GM12878 (cell line): ENCODE measurements around the gene CBLB. TPM values are rescaled to one million over a fixed set of nuclear protein-coding genes. Genes with fewer than 3 reads are reported as not detected.

Experiments
- ATAC-seq: fragments of 200-7000 bp; cut with Tn5 transposase; 3 replicates; pipeline ENCODE4 v1.9.1; 2020; ENCODE audit warnings: mild to moderate bottlenecking, moderate library complexity
- BruUV-seq: library from RNA; stranded (reverse); fragments of 400-500 nt; replicated peaks from 2 replicates; lab custom pipeline; 2021; lab: Mats Ljungman, UMichigan
- CTCF ChIA-PET: fragments of 300-600 bp; sonication (Branson Sonifier 250); formaldehyde crosslinking; extraction: SDS; loops from one replicate; lab custom pipeline; 2021; ENCODE audit warnings: inconsistent platforms; lab: Yijun Ruan, JAX
- POLR2A ChIA-PET: fragments of 350-600 bp; formaldehyde crosslinking; extraction: SDS; loops from one replicate; lab custom pipeline; 2021; ENCODE audit warnings: inconsistent platforms; lab: Charles Lee
- RAD21 ChIA-PET: fragments of 300-600 bp; sonication (Branson Sonifier 250); formaldehyde crosslinking; loops from one replicate; lab custom pipeline; 2023; ENCODE audit warnings: antibody characterized with exemption; ENCODE audit not compliant: unreplicated experiment; lab: Charles Lee
- SMC1A ChIA-PET: fragments of 300-600 bp; sonication (Branson Sonifier 250); formaldehyde crosslinking; loops from one replicate; lab custom pipeline; 2023; ENCODE audit not compliant: unreplicated experiment, uncharacterized antibody; lab: Charles Lee
- DNase-seq: peaks from one replicate; pipeline ENCODE4 v3.0.0-alpha.2; 2011; ENCODE audit warnings: low read depth, low spot score
- FAIRE-seq: peaks from 3 replicates; lab custom pipeline; 2011; peaks lifted over from hg19 to GRCh38; lab: Jason Lieb, UNC
- H2AFZ ChIP-seq: 2 replicates; pipeline ENCODE4 v1.6.0; 2011; ENCODE audit warnings: low read depth, low read length, control low read depth; ENCODE audit not compliant: control insufficient read depth
- H3K27ac ChIP-seq: 2 replicates; pipeline ENCODE4 v1.5.1; 2011; ENCODE audit warnings: control low read depth; ENCODE audit not compliant: control insufficient read depth, insufficient read depth
- H3K27me3 ChIP-seq, 2 experiments: replicated peaks in 1 of 2; 2 replicates each; pipeline versions ENCODE4 v1.6.0 to v1.6.1; 2011; ENCODE audit warnings: low read length in 1 of 2; ENCODE audit not compliant: control insufficient read depth in 2 of 2, insufficient read depth in 2 of 2
- H3K36me3 ChIP-seq, 2 experiments: 2 replicates each; pipeline ENCODE4 v1.5.1; 2011; ENCODE audit warnings: low read length in 1 of 2; ENCODE audit not compliant: control insufficient read depth in 2 of 2, insufficient read depth in 2 of 2
- H3K4me1 ChIP-seq: 2 replicates; pipeline ENCODE4 v1.6.1; 2011; ENCODE audit warnings: mild to moderate bottlenecking, low read length, moderate library complexity, mixed read lengths; ENCODE audit not compliant: control insufficient read depth, insufficient read depth
- H3K4me2 ChIP-seq: 2 replicates; pipeline ENCODE4 v1.6.0; 2011; ENCODE audit warnings: control low read depth; ENCODE audit not compliant: control insufficient read depth, insufficient read depth
- H3K4me3 ChIP-seq: fragments of 200-600 bp; sonication (generic); 2 replicates; pipeline ENCODE4 v1.5.1; 2016
- H3K79me2 ChIP-seq: 2 replicates; pipeline ENCODE4 v1.6.0; 2011; ENCODE audit warnings: low read length; ENCODE audit not compliant: control insufficient read depth, insufficient read depth
- H3K9ac ChIP-seq: 2 replicates; pipeline ENCODE4 v1.8.0; 2011; ENCODE audit warnings: low read length, control low read depth, mixed read lengths; ENCODE audit not compliant: control insufficient read depth, insufficient read depth
- H3K9me3 ChIP-seq: replicated peaks from 3 replicates; pipeline ENCODE4 v1.5.1; 2011; ENCODE audit warnings: mild to moderate bottlenecking, low read length; ENCODE audit not compliant: control insufficient read depth, insufficient read depth
- H4K20me1 ChIP-seq: 2 replicates; pipeline ENCODE4 v1.6.0; 2011; ENCODE audit not compliant: control insufficient read depth, insufficient read depth
- CBFB ChIP-seq: IDR thresholded peaks from 2 replicates; pipeline ENCODE4 v1.6.1; 2016; ENCODE audit warnings: antibody characterized with exemption, low read depth
- CEBPZ ChIP-seq: fragments of 150-350 bp; IDR thresholded peaks from 2 replicates; pipeline ENCODE4 v1.6.1; 2016; ENCODE audit warnings: low read depth, low read length
- EZH2 ChIP-seq: IDR thresholded peaks from 2 replicates; pipeline ENCODE4 v1.6.1; 2012; ENCODE audit warnings: low read depth, mild to moderate bottlenecking, control low read depth, inconsistent platforms, low read length, borderline replicate concordance; ENCODE audit not compliant: control insufficient read depth
- GABPA ChIP-seq: IDR thresholded peaks from 2 replicates; pipeline ENCODE4 v1.6.1; 2014; ENCODE audit warnings: antibody characterized with exemption, low read depth, mild to moderate bottlenecking, inconsistent platforms
- MTA3 ChIP-seq: IDR thresholded peaks from 2 replicates; pipeline ENCODE4 v1.6.1; 2012; ENCODE audit warnings: low read length, inconsistent platforms, borderline replicate concordance
- NFXL1 ChIP-seq: fragments of 450-650 bp; IDR thresholded peaks from 2 replicates; pipeline ENCODE4 v1.6.1; 2017; ENCODE audit warnings: antibody characterized with exemption, mild to moderate bottlenecking, borderline replicate concordance
- RUNX3 ChIP-seq: IDR thresholded peaks from 2 replicates; pipeline ENCODE4 v1.6.1; 2012; ENCODE audit warnings: low read length, inconsistent platforms
- SPI1 ChIP-seq: IDR thresholded peaks from 2 replicates; pipeline ENCODE4 v1.6.1; 2011; ENCODE audit warnings: low read depth, mild to moderate bottlenecking, low read length, moderate library complexity, borderline replicate concordance; ENCODE audit not compliant: insufficient read depth
- ZSCAN29 ChIP-seq: fragments of 450-650 bp; IDR thresholded peaks from 2 replicates; pipeline ENCODE4 v1.6.1; 2017; ENCODE audit warnings: mild to moderate bottlenecking, moderate library complexity
- WGBS: methylation state at CpG from one replicate; pipeline ENCODE4 v1.1.6; 2016; ENCODE audit warnings: low lambda C conversion rate; ENCODE audit not compliant: insufficient replicate concordance, insufficient coverage; ENCODE audit errors: missing lambda C conversion rate; 5-methylcytosine and 5-hydroxymethylcytosine counted together
- in situ Hi-C: fragments of 300-500 bp; cut with MboI; formaldehyde crosslinking; loops from 9 replicates; pipeline ENCODE4 v1.14.3; 2018; ENCODE audit warnings: mixed read lengths
- intact Hi-C: fragments of 100-400 bp; cut with micrococcal nuclease; formaldehyde crosslinking; loops from one replicate; pipeline ENCODE4 v1.14.2; 2022; ENCODE audit not compliant: unreplicated experiment
- polyA plus RNA-seq, 11 experiments: library from polyadenylated mRNA; depleted of rRNA in 4 of 11; unstranded in 6 of 11; stranded (reverse) in 5 of 11; fragments of >200 nt; fragmentation: Nextera tagmentation in 4 of 11; fragmentation: Illumina TruSeq in 1 of 11; extraction: Ambion mirVana in 4 of 11; extraction: Trizol in 1 of 11; gene quantifications; 1 replicate in 1 of 11; 2 replicates in 10 of 11; pipeline versions ENCODE4 v1.2.1 to v1.2.3, GENCODE V29; 2011 to 2016; ENCODE audit warnings: inconsistent platforms in 2 of 11, missing spikeins in 2 of 11, low read depth in 1 of 11
- total RNA-seq, 4 experiments: library from RNA; depleted of rRNA in 3 of 4; stranded (reverse); fragments of >200 nt in 3 of 4; fragmentation: Illumina TruSeq in 1 of 4; extraction: Trizol in 1 of 4; gene quantifications; 2 replicates each; pipeline versions ENCODE4 v1.2.1 to v1.2.3, GENCODE V29; 2013 to 2021

CBLB gene
- total and polyA plus RNA-seq, 10 of the 15 experiments (the other 5 are each of a cell fraction or from before 2014, with no cell fraction given): 17.2 to 107 (median 41.9) TPM

- POLR2A ChIA-PET: interaction anchor here (1.5 kb wide), 1 partner anchor 29 kb away, joined by 4 read pairs; no protein-coding TSS in a partner anchor
Measured at GRCh38 chr3:105865016-105865623, 3.7 kb downstream of the CBLB start.

More at GRCh38 chr3:105865016-105865623, 3.7 kb downstream of the CBLB start:
- Histone ChIP-seq H3K4me1 (peaks cover 20% of the 10 kb centered on the region), H2AFZ (no peak overlapping the region), H3K4me2 (peak overlapping the region; percentile 97), H4K20me1 (no peaks in the 10 kb centered on the region), H3K27ac (no peak overlapping the region), H3K79me2 (peaks cover 81% of the 10 kb centered on the region), H3K9me3 (no peaks in the 10 kb centered on the region; the same call in 2 of the 3 replicates), H3K27me3 (no peaks in the 10 kb centered on the region), H3K4me3 (peak overlapping the region; percentile 59), H3K36me3 (peaks cover 0 to 24% of the 10 kb centered on the region in 2 experiments; a peak in 2 of 4 replicates), H3K9ac (no peak overlapping the region; the same call in 1 of the 2 replicates)
- DNase-seq (no peak), ATAC-seq (no peak), FAIRE-seq (no peak)
- no TSS peak for BruUV-seq
- ChIA-PET CTCF (interaction anchor here (1.0 to 2.6 kb wide), 2 partner anchors 13 to 63 kb away, joined by 4 to 7 read pairs; no protein-coding TSS in a partner anchor), RAD21 (interaction anchor here (0.7 to 10.0 kb wide), 5 partner anchors 28 to 319 kb away, joined by 3 to 119 read pairs (median 20); no protein-coding TSS in a partner anchor), SMC1A (interaction anchor here (0.7 to 8.2 kb wide), 10 partner anchors 13 to 392 kb away, joined by 3 to 101 read pairs (median 4); no protein-coding TSS in a partner anchor)
- intact Hi-C loops: loop anchor here (5.0 to 10.0 kb wide), 7 partner anchors 38 to 560 kb away; no protein-coding TSS in a partner anchor
- in situ Hi-C loops: loop anchor here (25.0 kb wide), 1 partner anchor 747 kb away; no protein-coding TSS in a partner anchor
- 100% methylated on average over 1 of the region's 1 CpG for WGBS
- TF ChIP-seq MTA3: no peak
- no peak for TF ChIP-seq SPI1
- no peak for TF ChIP-seq GABPA
- TF ChIP-seq EZH2: no peak
- TF ChIP-seq ZSCAN29: no peak
- no peak for TF ChIP-seq CBFB
- no peak for TF ChIP-seq RUNX3
- TF ChIP-seq NFXL1: no peak
- TF ChIP-seq CEBPZ: no peak
